ENCODE measurements around the gene ZG16.

DNA sequence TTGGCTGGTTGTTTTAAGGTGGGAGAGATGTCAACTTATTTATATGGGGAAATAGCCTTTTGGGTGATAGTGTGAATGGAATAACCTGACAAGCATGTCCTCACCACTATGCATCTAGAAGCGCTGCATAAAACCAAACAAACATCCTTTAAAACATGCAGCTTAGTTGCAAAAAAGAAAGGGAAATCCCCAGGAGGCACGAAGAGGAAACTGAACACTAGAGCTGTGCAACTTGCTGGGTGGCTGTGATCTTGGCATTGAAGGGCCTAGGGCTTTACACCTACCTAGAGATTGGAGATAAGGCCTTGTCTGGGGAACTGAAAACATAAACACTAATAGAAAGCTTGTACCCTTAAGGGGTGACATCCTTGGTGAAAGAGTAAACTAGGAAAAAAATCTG lies 39.5 kb upstream of the ZG16 start:
- TF ChIP-seq, protein P1, sequence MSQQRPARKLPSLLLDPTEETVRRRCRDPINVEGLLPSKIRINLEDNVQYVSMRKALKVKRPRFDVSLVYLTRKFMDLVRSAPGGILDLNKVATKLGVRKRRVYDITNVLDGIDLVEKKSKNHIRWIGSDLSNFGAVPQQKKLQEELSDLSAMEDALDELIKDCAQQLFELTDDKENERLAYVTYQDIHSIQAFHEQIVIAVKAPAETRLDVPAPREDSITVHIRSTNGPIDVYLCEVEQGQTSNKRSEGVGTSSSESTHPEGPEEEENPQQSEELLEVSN (IDR thresholded peaks at IDR 0.05): no peak
- TF ChIP-seq JUND (IDR thresholded peaks at IDR 0.05; ENCODE audit: low read length) (no peak), GABPA (IDR thresholded peaks at IDR 0.05; ENCODE audit: borderline replicate concordance, insufficient read depth, low read length) (no peak), YY1 (IDR thresholded peaks at IDR 0.05; ENCODE audit: low read depth, low read length) (no peak), SP1 (IDR thresholded peaks at IDR 0.05; ENCODE audit: low read depth, low read length) (no peak), TAF1 (IDR thresholded peaks at IDR 0.05; ENCODE audit: low read depth, low read length) (no peak), EP300 (IDR thresholded peaks at IDR 0.05; ENCODE audit: borderline replicate concordance in 1 of 2, low read depth in 2 of 2, low read length in 2 of 2) (no peak)
- TF ChIP-seq, protein P2, sequence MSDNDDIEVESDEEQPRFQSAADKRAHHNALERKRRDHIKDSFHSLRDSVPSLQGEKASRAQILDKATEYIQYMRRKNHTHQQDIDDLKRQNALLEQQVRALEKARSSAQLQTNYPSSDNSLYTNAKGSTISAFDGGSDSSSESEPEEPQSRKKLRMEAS (IDR thresholded peaks at IDR 0.05): no peak
- TF ChIP-seq, protein P3, sequence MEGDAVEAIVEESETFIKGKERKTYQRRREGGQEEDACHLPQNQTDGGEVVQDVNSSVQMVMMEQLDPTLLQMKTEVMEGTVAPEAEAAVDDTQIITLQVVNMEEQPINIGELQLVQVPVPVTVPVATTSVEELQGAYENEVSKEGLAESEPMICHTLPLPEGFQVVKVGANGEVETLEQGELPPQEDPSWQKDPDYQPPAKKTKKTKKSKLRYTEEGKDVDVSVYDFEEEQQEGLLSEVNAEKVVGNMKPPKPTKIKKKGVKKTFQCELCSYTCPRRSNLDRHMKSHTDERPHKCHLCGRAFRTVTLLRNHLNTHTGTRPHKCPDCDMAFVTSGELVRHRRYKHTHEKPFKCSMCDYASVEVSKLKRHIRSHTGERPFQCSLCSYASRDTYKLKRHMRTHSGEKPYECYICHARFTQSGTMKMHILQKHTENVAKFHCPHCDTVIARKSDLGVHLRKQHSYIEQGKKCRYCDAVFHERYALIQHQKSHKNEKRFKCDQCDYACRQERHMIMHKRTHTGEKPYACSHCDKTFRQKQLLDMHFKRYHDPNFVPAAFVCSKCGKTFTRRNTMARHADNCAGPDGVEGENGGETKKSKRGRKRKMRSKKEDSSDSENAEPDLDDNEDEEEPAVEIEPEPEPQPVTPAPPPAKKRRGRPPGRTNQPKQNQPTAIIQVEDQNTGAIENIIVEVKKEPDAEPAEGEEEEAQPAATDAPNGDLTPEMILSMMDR (IDR thresholded peaks at IDR 0.05; ENCODE audit: control extremely low read depth in 1 of 3, insufficient read depth in 1 of 3, low read depth in 1 of 3, low read length in 3 of 3): no peak
- TF ChIP-seq, protein P4, sequence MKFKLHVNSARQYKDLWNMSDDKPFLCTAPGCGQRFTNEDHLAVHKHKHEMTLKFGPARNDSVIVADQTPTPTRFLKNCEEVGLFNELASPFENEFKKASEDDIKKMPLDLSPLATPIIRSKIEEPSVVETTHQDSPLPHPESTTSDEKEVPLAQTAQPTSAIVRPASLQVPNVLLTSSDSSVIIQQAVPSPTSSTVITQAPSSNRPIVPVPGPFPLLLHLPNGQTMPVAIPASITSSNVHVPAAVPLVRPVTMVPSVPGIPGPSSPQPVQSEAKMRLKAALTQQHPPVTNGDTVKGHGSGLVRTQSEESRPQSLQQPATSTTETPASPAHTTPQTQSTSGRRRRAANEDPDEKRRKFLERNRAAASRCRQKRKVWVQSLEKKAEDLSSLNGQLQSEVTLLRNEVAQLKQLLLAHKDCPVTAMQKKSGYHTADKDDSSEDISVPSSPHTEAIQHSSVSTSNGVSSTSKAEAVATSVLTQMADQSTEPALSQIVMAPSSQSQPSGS (IDR thresholded peaks at IDR 0.05; ENCODE audit: low read length): no peak
